ENCODE results near the gene LLGL2. TPM values are rescaled to one million over a fixed set of nuclear protein-coding genes. Genes with fewer than 3 reads are reported as not detected.

The LLGL2 gene
- total RNA-seq, 3 donors from 2014 or later, result 4.6 to 60.2 (median 52.4) TPM

GRCh38 chr17:75511610-75512575 lies 13.6 kb upstream of the LLGL2 start:
- Histone ChIP-seq H3K4me1 (peaks cover 4 to 23% of the 10 kb centered on the region in 2 donors), H3K9me3 (no peaks in the 10 kb centered on the region)
- intact Hi-C loops (cut with DNase I; ENCODE audit: low total_unique reads), result no loop called here

DNA sequence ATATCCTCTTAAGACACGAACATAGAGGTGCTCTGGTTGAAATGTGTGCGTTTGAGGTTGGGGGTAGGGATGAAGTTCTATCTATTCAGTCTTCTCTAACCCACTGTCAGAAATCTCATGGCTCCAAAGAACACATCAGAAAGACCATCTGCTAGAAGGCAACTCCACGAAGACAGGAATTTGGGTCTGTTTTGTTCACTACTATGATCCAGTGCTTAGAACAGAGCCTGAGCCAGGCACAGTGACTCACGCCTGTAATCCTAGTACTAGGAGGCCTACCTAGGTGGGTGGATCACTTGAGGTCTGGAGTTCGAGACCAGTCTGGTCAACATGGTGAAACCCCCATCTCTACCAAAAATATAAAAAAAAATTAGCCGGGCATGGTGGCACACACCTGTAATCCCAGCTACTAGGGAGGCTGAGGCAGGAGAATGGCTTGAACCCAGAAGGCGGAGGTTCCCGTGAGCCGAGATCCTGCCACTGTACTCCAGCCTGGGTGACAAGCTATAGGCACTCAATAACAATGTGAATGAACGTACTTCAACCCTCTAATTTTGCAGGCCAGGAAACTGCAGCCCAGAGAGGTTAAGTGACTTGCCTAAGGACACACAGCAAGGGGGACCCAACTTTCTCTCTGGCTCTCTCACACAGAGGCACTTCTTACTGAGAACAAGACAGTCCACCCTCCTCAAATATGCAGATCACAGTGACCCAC lies 12.4 kb upstream of the LLGL2 start:
- TF ChIP-seq, protein P1, sequence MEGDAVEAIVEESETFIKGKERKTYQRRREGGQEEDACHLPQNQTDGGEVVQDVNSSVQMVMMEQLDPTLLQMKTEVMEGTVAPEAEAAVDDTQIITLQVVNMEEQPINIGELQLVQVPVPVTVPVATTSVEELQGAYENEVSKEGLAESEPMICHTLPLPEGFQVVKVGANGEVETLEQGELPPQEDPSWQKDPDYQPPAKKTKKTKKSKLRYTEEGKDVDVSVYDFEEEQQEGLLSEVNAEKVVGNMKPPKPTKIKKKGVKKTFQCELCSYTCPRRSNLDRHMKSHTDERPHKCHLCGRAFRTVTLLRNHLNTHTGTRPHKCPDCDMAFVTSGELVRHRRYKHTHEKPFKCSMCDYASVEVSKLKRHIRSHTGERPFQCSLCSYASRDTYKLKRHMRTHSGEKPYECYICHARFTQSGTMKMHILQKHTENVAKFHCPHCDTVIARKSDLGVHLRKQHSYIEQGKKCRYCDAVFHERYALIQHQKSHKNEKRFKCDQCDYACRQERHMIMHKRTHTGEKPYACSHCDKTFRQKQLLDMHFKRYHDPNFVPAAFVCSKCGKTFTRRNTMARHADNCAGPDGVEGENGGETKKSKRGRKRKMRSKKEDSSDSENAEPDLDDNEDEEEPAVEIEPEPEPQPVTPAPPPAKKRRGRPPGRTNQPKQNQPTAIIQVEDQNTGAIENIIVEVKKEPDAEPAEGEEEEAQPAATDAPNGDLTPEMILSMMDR (IDR thresholded peaks at IDR 0.05), result no peak
- no peak for TF ChIP-seq POLR2AphosphoS5 (IDR thresholded peaks at IDR 0.05)
- no peaks in the 10 kb centered on the region for H3K9me3 ChIP-seq
- no peak for DNase-seq (ENCODE audit: low spot score in 2 of 2)
- peak overlapping the region; percentile 89 to 94 (median 91) for H3K4me3 ChIP-seq
- no peaks in the 10 kb centered on the region for H3K36me3 ChIP-seq
- H3K27ac ChIP-seq, result peak overlapping the region; percentile 92 to 95
- intact Hi-C loops (cut with DNase I; ENCODE audit: low total_unique reads), result no loop called here
- H3K4me1 ChIP-seq, result peaks cover 8 to 28% of the 10 kb centered on the region in 2 donors
- H3K27me3 ChIP-seq, result no peaks in the 10 kb centered on the region

More at GRCh38 chr17:75511610-75512575, 13.6 kb upstream of the LLGL2 start:
- peak overlapping the region; percentile 40 to 95 for H3K27ac ChIP-seq
- DNase-seq (ENCODE audit: low spot score in 2 of 2), result no peak
- TF ChIP-seq POLR2AphosphoS5 (IDR thresholded peaks at IDR 0.05), result peak in 1 of 3 donors; percentile 16
- TF ChIP-seq, protein P1 (IDR thresholded peaks at IDR 0.05), result no peak
- peak overlapping the region in 2 of 3 donors; percentile 91 to 94 for H3K4me3 ChIP-seq
- H3K36me3 ChIP-seq, result no peaks in the 10 kb centered on the region
- no peaks in the 10 kb centered on the region for H3K27me3 ChIP-seq

DNA sequence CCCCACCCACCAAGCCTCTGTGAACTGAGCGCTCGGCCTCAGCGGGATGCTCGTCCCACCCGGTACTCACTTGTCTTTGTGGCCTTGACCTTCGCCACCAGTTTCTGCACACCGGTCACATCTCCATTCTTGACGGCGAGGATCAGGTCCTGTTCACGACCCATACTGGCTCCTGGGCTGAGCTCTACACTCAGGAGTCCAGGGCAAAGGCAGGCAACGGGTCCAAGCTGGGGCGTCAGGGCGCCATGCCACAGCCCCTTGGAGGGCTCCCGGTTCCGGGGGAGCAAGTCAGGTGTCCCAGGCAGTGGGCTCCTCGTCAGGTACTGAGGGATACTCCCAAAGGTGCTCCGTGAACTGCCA lies 11.9 kb upstream of the LLGL2 start:
- peak overlapping the region; percentile 92 to 95 for H3K27ac ChIP-seq
- H3K27me3 ChIP-seq, result no peaks in the 10 kb centered on the region
- DNase-seq (ENCODE audit: low spot score in 2 of 2), result no peak
- TF ChIP-seq, protein P1 (IDR thresholded peaks at IDR 0.05), result no peak
- no peak for TF ChIP-seq POLR2A (IDR thresholded peaks at IDR 0.05)
- TF ChIP-seq POLR2AphosphoS5 (IDR thresholded peaks at IDR 0.05), result no peak
- H3K4me3 ChIP-seq, result peak overlapping the region; percentile 89 to 94 (median 91)
- H3K36me3 ChIP-seq, result no peaks in the 10 kb centered on the region
- intact Hi-C loops (cut with DNase I; ENCODE audit: low total_unique reads), result no loop called here
- H3K9me3 ChIP-seq, result no peaks in the 10 kb centered on the region
- H3K4me1 ChIP-seq, result peaks cover 8 to 28% of the 10 kb centered on the region in 2 donors

DNA sequence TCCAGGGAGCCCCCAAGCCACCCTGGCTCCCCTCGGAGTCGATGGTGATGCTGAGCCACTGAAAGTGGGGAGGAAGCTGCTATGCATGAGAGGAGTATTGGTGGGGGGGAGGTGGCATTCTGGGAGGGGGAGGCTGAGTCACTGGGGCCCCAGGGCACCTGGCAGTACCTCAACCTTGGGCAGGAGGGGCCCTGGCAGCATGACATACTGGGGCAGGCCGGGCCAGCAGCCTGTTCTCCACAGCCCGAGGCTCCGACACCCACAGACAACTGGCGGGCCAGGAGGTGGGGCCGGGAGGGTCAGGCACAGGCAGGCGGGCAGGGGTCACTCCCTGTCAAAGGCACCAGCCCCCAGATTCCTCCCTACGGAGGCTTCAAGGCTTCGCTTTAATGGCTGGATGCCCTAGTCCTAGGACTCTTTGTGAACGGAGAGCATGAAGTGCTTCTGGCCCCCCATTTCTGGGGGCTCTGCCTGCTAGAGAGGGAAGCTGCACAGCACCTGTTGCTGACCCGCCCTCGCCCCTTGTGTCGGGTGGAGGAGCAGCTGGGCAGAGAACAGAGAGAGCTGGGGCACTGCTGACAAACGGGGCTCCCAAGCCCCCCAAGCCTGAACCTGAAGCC lies 11.1 kb upstream of the LLGL2 start:
- Histone ChIP-seq H3K9me3 (no peaks in the 10 kb centered on the region), H3K36me3 (no peaks in the 10 kb centered on the region), H3K4me3 (peak overlapping the region; percentile 89 to 94 (median 91)), H3K4me1 (peaks cover 8 to 28% of the 10 kb centered on the region in 2 donors), H3K27me3 (no peaks in the 10 kb centered on the region), H3K27ac (peak overlapping the region; percentile 92 to 95)
- intact Hi-C loops (cut with DNase I; ENCODE audit: low total_unique reads), result no loop called here
- DNase-seq (ENCODE audit: low spot score in 2 of 2), result peak; percentile 73 to 89
- TF ChIP-seq POLR2A (IDR thresholded peaks at IDR 0.05) (no peak), POLR2AphosphoS5 (IDR thresholded peaks at IDR 0.05) (peak in 1 of 3 donors; percentile 20)

DNA sequence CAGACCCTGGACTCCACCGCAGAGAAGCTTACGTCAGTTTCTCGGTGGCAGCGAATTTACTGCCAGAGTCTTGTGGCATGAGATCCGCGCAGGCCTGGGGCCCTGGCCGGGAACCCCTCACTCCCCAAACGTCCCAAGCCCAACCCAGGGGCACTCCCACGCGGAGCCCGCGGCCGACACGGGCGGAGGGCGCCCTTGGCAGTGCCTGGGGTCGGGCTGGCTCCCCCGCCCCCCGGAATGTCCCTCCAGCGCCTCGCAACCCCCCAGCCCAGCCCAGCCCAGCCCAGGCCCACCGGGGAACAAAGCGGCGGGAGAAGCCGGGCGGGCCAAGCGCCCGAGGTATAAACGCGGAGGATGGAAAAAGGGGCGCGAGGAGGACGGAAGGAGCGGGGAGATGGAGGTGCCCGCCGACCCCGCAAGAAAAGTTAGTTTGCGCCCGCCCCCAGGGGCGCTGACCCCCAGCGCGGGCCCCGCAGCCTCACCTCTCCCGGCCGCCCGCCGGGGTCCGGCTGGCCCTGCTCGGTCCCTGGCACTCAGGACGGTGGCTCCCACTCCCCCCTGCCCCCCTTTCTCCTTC lies 10.5 kb upstream of the LLGL2 start:
- intact Hi-C loops (cut with DNase I; ENCODE audit: low total_unique reads), result no loop called here

More for the DNA sequence above, 10.5 kb upstream of the LLGL2 start:
- DNase-seq (ENCODE audit: low spot score in 2 of 2), result no peak
- Histone ChIP-seq H3K36me3 (no peaks in the 10 kb centered on the region), H3K27ac (peak overlapping the region; percentile 92 to 95), H3K9me3 (no peaks in the 10 kb centered on the region), H3K4me1 (peaks cover 8 to 28% of the 10 kb centered on the region in 2 donors), H3K27me3 (no peaks in the 10 kb centered on the region), H3K4me3 (peak overlapping the region; percentile 89 to 94 (median 91))
- no peak for TF ChIP-seq POLR2A (IDR thresholded peaks at IDR 0.05)
- TF ChIP-seq, protein P1 (IDR thresholded peaks at IDR 0.05), result no peak
- no peak for TF ChIP-seq POLR2AphosphoS5 (IDR thresholded peaks at IDR 0.05)
